GM18861 (cell line): Measurements from ENCODE around the gene SERPING1.

ENCODE experiments used
- ATAC-seq: cut with Tn5 transposase; IDR thresholded peaks from one replicate; pipeline ENCODE4 v1.9.1; 2021; ENCODE audit not compliant: unreplicated experiment

The SERPING1 gene

DNA sequence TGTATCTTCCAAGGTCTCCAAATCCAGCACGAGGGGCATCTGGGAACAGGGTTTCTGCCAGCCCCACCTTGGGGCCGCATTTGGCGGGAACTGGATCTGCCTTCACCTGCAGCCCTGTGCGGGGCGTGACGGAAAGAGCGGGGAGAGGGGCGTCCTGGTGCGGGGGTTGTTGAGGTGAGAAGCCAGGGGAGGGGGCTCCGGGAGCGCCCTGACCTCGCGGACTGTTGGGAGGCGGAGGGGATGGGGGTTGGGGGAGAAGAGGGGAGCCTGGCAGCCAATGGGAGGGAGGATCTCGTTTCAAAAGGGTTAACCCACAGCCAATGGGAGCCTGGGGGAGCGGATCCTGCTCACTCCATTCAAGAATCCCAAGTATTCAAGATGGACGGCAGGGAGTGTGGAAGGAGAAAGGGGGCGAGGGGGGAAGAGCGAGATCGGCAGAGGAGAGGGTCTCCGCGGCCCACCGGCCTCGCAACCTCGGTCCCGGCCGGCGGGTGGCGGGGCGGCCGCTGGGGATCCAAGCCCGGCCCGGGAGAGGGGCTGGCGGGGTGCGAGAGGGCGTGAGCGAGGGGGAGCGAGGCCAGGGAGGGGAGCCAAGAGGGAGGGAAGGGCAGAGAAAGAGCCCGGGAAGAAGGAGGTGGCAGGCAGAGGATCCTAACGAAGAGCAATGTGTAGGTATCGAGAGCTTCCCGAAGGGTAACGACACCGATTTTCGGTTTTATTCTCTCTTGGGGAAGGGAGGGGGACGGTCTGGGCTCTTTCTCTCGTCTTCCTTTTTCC, 40.7 kb downstream of the SERPING1 start:
- ATAC-seq = no peak

DNA sequence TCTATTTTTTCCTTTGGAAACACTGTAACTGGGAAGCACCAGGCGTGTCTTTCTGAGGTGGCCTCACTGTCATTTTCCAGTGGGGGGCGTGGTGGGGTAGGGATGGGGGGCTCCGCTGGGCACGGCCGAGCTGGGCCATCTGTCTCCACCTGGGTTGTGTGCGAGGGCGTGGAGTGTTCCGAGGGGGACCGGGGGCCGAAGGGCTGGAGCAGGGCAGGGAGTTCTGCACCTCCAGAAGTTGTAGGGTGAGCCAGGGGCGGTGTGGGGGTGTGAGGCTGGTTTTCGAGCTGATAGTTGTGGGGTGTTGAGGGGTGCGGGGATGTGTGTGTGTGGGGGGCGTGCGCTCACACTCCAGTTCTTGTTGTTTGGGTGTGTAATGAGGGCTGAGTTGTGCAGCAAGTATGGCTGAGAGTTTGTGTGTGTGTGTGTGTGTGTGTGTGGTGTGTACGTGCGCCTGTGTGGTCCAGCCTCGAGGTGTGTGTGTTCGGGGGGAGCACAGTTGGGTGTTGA, 41.4 kb downstream of the SERPING1 start:
- no peak for ATAC-seq

DNA sequence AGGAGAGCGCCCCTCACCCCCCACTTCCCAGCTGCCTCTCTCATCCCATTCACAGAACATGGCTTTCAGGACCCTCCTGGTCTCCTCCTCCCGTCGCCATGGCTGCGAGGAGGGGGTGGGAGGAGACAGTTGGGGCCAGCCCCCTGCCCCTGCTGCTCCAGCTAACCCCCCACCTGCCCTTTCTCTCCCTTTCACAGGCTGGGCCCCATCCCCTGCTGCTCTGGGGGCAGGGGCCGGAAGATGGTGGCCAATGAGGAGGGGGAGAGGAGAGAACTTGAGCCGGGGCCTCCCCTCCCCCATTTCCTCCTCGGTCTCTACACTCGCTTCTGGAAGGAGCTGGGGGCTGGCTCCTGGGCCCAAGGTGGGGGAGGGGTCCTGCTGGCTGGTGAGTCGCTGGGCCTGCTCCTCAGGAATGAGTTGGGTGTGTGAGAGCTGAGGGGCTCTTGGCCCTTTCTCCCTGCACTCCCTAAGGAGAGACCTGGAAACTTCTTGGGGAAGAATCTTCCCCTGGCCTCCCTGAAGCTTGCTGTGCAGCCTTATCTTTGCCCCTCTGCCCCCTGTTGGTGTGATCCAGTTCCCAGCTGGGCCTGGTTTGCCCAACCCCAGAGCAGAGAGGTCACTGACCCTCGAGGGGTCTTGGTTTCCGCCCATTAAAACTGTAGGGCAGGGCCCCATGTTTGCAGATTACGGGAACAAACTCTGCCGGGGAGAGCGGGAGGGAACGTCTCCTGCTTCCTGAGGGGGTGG, 42.0 kb downstream of the SERPING1 start:
- no peak for ATAC-seq

DNA sequence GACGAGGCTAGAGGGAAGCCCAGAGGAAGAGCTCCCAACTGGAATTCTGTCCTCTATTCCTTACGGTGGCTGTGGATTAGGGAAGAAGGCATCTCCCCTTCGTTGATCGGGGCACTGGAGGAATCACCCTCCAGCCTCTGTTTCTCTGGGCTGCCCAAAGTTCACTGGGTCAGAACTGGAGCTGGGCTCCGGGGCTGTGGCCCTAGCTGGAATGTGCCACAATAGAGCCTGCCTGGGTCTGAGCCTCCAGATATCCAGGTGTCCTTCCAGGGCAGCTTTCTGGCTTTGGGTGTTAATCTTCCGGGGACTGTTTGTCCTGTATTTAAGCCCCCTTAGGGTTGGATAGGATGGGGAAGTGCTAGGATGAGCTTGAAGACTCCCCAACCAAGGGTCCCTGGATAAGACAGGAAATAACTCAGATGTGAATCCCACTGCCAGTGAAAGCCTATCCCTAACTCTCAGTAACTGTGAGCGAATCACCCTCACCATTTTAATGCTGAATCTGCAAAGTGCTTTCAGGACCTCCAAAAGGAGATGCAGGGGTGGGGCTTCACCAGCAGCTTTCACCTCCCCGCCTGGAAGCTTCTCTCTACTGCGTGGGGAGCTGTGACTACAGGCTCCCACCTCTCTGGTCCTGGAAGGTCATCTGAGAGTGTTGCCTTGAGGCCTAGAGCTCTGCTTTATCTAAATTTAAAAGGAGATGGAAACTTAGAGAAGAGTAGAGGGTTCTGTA, 42.7 kb downstream of the SERPING1 start:
- no peak for ATAC-seq

DNA sequence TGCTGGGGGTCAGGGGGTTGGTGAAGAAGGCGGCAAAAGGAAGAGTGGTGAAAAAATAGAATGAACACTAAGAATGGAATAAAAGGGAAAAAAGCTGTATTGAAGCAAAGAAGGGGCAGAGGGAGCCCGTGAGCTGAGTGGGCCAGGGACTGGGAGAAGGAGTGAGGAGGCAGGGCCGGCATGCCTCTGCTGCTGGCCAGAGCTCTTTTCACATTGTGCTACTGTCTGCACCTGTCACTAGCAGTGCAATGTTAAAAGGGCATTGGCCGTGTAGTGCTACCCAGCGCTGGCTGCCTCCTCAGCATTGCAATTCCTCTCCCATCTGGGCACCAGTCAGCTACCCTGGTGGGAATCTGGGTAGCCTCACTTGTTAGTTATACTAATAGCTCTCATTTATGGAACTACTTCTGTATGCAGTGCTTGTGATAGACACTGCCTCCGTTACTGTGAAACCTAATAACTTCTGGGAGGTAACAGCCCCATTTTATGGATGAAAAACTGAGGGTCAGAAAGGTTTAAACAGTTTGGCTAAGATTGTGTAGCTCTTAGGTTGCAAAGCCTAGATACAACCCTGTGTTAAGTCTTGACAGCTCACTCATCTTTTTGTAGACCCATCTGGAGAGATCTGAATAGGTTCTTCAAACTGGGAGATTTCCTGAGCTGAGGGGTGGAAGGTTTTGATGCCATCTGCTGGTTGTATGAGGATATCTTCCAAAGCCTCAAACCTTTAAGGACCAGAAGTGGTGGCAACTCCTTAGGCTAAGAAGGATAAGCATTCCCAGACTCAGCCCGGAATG, 43.7 kb downstream of the SERPING1 start:
- peak; percentile 50 for ATAC-seq

DNA sequence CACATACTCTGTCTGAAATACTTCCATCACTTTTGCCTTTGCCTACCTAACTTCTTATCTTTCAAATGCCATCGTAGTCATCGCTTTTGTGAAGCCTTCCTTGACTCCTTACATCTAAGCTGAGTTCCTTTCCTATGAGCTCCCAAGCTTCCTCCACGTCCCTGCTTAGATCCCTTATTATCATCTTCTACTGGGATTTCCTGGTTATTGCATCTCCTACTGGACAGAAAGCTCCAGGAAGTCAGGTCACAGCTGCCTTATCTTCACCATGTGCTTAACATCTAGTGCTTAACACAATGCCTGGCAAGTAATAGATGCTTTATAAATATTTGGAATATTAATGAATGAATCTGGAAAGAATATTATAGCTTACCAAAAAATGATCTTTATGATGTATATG, 46.3 kb downstream of the SERPING1 start:
- no peak for ATAC-seq

DNA sequence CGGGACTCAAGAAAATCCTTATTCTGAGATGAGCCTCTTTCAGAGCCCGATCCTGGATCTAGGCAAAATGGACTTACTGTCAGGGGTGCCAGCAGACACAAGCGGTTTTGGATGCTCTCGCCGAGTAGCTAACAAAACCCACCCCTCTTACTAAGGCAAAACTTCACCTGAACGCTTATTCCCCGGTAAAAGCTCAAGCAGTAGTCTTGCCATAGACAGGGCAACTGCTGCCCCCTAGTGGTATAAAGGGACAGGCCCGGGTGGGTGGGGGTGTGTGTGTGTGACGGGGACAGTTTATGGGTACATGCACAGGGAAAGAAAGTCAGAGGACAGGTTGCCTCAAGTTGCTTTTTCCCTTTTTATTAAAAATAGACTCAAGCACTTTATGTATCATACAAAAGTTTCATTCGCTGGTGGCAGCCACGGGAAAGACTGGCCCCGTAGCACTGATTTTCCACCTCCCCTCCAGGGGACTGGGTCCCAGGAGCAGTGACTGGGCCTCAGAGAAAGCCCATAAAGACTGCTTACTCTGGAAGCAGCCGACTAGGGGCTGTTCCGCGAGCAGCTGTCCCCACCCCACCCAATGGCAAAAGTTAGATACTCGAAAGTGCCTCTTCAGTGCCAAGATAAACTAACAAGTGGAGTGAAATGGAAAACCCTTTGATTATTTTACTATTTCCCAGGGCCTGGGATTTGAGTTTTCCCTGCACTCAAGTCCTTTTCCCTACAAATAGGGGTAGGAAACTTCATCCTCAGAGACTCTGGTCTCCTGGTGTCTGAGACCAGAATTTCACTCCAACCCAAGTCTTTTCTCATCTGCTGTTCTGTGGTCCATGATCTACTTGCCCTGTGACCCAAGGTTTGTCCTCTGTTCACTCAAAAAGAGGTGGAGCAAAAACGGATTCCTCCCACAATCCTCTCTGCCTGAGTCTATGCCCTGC, 47.5 kb downstream of the SERPING1 start:
- no peak for ATAC-seq

DNA sequence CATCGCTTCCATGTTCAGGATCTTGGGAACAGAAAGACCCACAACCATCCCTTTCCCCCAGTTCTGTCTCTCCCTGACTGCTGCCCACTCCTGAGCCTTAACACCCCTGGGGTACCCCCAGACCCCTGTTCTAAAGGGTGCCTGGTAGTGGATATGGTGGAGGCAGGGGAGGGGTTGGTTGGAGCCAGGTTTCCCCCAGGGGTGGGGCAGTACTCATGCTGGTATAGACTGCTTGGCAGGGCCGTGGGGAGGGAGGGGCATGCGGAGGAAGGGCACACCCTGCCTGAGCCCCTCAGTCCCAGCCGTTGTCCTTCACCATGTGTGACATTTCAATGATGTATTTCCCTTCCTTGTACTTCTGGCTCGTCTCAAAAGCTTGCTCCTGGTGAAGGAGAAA, 48.2 kb downstream of the SERPING1 start:
- no peak for ATAC-seq

DNA sequence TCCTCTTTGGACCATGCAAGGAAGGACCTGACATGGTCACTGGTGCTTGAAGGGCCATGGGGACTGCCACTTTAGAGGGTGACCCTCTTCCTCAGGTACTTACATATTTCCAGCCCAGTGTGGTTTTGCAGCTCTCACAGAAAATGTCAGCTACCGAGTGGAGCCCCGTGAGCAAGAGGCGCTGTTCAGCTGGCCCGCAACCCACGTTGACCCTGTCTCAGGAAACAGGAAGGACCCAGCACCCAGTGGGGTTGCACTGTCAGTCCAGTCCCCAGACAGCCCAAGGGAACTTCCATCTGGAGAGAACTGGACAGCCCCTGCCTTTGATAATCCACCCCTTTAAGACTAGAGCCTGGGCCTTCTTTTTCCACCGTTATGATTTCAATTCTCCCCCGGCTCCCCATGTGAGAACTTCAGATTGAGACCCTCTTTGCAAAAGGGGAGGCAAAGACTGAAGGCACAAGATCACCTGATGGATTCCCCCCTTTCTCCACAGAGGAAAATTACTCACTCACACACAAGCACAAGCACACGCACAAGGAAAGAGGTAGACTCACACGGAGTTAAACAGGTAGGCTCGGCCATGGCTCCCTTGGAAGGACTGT, 48.8 kb downstream of the SERPING1 start:
- no peak for ATAC-seq

DNA sequence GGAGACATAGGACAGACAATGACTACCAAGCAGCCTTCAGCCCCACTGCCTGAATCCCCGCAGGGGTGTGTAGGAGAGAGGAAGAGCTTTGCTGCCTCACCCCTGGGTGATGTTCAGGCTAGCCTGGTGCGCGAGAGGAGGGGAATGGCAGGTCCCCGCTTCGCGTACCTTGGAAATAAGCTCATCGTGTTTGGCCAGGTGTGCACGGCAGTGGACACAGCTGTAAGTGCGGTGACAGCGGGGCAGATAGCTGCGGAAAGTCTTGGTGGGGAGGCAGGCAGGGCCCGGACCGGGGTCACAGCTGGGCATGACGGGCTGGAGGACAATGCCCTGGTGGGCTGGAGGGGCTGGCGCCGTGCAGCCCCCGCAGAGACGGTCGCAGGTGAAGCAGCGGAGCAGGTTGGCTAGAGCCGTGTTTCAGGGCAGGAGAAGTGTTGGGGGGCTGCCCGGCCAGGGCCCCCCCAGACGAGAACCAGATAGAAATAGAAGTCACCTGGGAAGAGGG, 49.4 kb downstream of the SERPING1 start:
- no peak for ATAC-seq

DNA sequence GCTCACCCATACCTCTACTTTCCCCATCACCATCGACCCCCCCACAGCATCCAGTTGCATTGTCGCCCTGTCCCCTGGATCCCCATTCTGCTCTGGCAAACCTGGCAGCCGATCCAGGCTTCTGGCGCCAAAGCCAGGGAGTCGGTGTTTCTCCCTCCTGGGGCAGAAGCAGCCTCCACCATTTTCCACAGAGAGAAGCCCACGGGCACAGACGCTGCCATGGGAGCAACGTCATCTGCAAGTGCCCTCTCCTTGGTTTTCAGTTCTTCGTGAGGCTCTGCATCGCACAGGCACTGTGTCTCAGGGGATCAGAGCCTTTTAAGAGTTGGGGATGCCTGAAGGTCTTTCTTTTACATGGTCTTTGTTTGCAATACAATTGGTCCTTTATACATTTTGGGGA, 49.9 kb downstream of the SERPING1 start:
- no peak for ATAC-seq

DNA sequence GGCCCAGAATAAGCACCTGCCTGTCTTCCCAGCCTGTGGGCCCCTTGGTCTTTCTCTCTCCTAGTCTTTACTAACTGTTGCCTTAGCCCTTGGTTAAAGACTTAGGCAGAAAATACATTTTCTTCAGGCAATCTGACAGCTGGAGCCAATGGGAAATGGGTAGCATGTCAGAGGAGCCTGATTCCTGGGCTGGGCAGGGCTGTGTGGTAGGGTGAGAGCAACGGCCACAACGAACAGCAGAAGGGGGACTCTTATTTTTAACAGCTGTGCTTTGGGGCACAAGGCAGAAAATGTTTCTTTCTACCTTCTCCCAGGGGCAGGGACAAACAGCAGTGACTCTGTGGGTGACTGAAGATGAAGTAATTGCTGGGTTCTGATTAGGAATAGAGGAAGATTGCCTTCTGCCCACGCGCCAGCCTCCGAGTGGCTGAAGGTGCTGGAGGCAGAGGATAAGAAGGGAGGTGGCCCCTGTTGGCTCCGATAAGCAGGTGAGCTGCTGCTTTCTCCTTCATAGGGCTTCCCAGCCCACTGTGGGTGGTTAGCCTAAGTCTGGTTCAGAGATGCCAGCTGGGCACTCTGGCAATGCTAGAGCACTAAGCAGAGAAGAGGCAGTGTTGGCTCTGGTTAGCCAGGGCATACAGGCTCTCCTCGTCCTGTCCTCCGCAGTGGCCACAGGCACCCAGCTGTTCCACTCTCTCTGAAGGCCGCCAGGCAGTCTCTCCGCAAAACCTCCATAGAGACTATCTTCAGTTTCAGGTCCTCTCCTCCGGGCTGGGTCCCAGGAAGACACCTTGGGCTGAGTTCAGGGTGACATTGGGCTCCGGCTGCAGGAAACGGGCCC, 50.7 kb downstream of the SERPING1 start:
- no peak for ATAC-seq

DNA sequence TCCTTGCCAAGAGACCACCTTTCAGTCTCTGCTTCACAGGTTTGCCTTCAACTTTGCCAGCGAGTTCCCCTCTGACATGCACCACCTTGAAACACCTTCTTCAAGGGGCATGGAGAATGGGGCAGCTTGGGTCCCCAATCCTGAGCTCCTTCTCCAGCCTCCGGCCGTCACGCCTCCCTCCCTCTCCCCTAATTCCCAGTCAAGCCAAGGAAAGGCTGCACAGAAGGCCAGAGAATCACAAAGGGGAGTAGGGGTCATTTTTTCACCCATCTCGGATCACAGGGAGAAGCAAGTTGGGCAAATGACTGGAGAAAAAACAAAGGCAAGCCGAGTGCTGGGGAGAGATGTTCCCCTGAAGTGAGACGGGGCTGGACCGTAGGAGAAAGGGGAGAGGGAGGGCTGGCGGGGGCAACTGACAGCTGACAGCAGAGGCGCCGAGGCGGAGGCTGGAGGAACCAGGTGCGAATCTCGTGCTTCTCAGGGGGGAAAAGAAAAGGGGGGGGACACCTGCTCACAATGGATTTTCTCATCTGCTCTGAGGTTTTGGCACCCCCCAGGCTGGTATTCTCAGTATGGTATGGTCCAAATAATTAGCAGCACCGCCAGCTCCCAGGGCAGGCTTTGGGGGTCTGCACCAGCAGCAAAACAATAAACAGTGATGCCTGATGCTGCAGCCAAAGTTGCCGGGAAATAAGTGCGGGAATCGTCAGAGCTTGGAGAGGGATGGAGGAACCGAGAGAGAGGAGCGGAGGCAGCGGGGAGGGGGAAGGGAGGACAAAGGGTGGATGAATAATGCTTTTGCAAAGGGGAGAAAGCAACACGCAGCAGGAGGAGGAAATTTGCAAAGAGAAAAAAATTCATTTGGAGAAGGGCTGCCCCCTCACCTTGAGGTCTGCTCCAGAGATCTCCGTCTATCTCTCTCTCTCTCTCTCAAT, 51.6 kb downstream of the SERPING1 start:
- no peak for ATAC-seq

DNA sequence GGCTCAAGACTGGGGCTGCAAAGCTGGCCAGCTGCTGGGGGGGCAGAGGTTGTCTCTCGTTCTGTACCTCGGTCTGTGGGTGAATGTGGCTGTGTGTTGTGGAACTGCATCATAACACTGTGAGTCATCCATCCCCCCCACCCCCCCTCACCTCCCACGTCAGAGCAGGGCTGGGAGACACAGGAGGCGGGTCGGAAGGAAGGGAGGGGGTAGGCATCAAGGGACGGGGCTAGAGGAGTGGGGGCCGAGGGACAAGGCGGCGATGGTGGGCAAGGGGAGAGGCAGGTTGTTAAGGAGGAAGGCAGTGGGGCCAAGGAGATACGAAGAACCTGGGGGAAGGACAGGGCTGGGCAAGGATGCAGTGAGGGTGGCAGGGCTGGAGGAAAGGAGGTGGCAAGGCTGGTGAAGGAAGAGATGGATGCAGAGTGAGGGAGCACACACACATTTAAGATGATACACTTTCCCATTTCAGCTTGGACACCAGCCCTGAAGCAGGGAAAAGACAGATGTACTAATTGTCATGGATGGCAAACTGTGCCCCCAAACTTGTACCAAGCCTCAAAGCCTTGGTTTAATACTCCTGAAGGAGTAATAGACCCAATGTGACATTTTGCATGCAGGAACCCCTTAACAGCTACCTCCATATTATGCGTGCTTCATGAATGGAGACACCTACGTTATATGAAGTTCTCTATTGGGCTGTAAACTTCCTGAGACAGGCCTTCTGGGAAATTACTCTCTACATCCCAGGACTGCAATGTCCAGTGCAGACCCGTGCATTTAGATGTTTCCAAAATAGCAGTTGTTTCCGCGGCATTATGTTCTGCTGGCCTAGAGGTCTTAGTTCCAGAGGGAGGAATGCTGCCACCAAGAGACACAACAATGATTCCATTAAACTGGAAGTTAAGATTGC, 52.6 kb downstream of the SERPING1 start, which contains the start of gene YPEL4:
YPEL4 (minus strand) TSS at position 87 of the 913 bp plus-strand sequence. CDS start 2,805 bp downstream, outside the sequence.
- no peak for ATAC-seq

DNA sequence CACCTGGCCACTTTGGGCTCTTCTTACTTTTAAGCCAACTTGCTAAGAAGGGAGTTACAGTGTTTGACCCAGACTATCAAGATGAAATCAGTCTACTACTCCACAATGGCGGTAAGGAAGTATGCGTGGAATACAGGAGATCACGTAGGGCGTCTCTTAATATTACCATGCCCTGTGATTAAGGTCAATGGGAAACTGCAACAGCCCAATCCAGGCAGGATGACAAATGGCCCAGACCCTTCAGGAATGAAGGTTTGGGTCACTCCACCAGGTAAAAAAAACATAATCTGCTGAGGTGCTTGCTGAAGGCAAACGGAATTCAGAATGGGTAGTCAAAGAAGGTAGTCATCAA, 53.2 kb downstream of the SERPING1 start:
- ATAC-seq = no peak

DNA sequence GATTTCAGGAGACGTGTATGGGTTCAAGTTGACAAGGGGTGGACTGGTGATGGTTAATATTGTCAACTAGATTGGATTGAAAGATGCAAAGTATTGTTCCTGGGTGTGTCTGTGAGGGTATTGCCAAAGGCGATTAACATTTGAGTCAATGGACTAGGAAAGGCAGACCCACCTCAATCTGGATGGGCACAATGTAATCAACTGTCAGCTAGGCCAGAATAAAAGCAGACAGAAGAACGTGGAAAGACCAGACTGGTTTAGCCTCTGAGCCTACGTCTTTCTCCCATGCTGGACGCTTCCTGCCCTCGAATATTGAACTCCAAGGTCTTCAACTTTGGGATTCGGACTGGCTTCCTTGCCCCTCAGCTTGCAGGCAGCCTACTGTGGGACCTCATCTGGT, 53.9 kb downstream of the SERPING1 start:
- ATAC-seq = no peak
